OCI-LY7 (cell line): ENCODE results near the gene NCL. TPM values are rescaled to one million over a fixed set of nuclear protein-coding genes. Genes with fewer than 3 reads are reported as not detected.
"Not testable (repeated sequence)": the region's sequence is repeated elsewhere in the genome, so short reads cannot be mapped to it uniquely, and the experiment has no call there.

ENCODE experiments used
- BruUV-seq: library from RNA; stranded (reverse); fragments of 400-500 nt; replicated peaks from 2 replicates; lab custom pipeline; 2021; lab: Mats Ljungman, UMichigan
- CTCF ChIA-PET: fragments of 300-600 bp; sonication (Branson Sonifier 250); formaldehyde crosslinking; loops from one replicate; lab custom pipeline; 2022; ENCODE audit warnings: antibody characterized with exemption; ENCODE audit not compliant: unreplicated experiment; lab: Charles Lee
- POLR2A ChIA-PET: fragments of 300-600 bp; sonication (Branson Sonifier 250); formaldehyde crosslinking; loops from one replicate; lab custom pipeline; 2022; ENCODE audit warnings: antibody characterized with exemption; lab: Charles Lee
- DNase-seq: peaks from one replicate; pipeline ENCODE4 v3.0.0-alpha.2; 2015; ENCODE audit warnings: low spot score
- H2AFZ ChIP-seq: fragments of 200-600 bp; sonication (generic), shearing (Covaris generic); 2 replicates; pipeline ENCODE4 v1.6.1; 2014; ENCODE audit warnings: mild to moderate bottlenecking, antibody characterized with exemption, low read length, moderate library complexity
- H3K27ac ChIP-seq: fragments of 200-600 bp; sonication (generic); 2 replicates; pipeline ENCODE4 v1.5.1; 2014; ENCODE audit warnings: mixed run types, low read depth, mild to moderate bottlenecking, moderate library complexity, low read length, inconsistent platforms; ENCODE audit not compliant: poor library complexity, severe bottlenecking
- H3K36me3 ChIP-seq: fragments of 200-600 bp; sonication (generic); 2 replicates; pipeline ENCODE4 v1.6.1; 2014; ENCODE audit warnings: mild to moderate bottlenecking, antibody characterized with exemption, low read length, moderate library complexity, mixed read lengths; ENCODE audit not compliant: insufficient read depth
- H3K4me1 ChIP-seq: fragments of 200-600 bp; sonication (generic); 2 replicates; pipeline ENCODE4 v1.5.1; 2014; ENCODE audit warnings: mild to moderate bottlenecking, low read length; ENCODE audit not compliant: insufficient read depth, poor library complexity, severe bottlenecking
- H3K4me2 ChIP-seq: fragments of 200-600 bp; sonication (generic); 2 replicates; pipeline ENCODE4 v1.6.1; 2014; ENCODE audit warnings: mild to moderate bottlenecking, low read length
- H3K4me3 ChIP-seq: fragments of 200-600 bp; sonication (generic); 2 replicates; pipeline ENCODE4 v1.5.1; 2014; ENCODE audit warnings: mild to moderate bottlenecking, low read depth, low read length; ENCODE audit not compliant: poor library complexity, severe bottlenecking
- H3K79me2 ChIP-seq: fragments of 200-600 bp; sonication (generic); 2 replicates; pipeline ENCODE4 v1.6.1; 2016; ENCODE audit warnings: low read depth, mild to moderate bottlenecking, low read length, moderate library complexity, mixed read lengths; ENCODE audit not compliant: insufficient read depth
- H3K9me2 ChIP-seq: fragments of 200-600 bp; sonication (generic); 2 replicates; pipeline ENCODE4 v1.6.1; 2016; ENCODE audit warnings: mild to moderate bottlenecking, low read length, mixed read lengths; ENCODE audit not compliant: insufficient read depth
- H3K9me3 ChIP-seq: fragments of 200-600 bp; sonication (generic); 2 replicates; pipeline ENCODE4 v1.6.1; 2014; ENCODE audit warnings: mild to moderate bottlenecking, mixed run types, low read length, mixed read lengths
- H4K20me1 ChIP-seq: fragments of 200-600 bp; sonication (generic); 2 replicates; pipeline ENCODE4 v1.6.1; 2014; ENCODE audit warnings: mild to moderate bottlenecking, antibody characterized with exemption, low read length, moderate library complexity, mixed read lengths; ENCODE audit not compliant: insufficient read depth
- CTCF ChIP-seq: fragments of 200-600 bp; sonication (generic); conservative IDR thresholded peaks from 2 replicates; pipeline ENCODE4 v1.5.1; 2014; ENCODE audit warnings: mild to moderate bottlenecking, antibody characterized with exemption, low read length, moderate library complexity, mixed read lengths
- EZH2phosphoT487 ChIP-seq: fragments of 200-600 bp; sonication (generic); IDR thresholded peaks from 2 replicates; pipeline ENCODE4 v1.6.1; 2018; ENCODE audit warnings: low read depth, borderline replicate concordance, mild to moderate bottlenecking, mixed run types, antibody characterized with exemption, low read length, moderate library complexity, mixed read lengths
- intact Hi-C: fragments of 100-400 bp; cut with micrococcal nuclease; formaldehyde crosslinking; loops from one replicate; pipeline ENCODE4 v1.10.0; 2022; ENCODE audit not compliant: unreplicated experiment
- total RNA-seq, 2 experiments: library from RNA; depleted of rRNA in 1 of 2; stranded (reverse); fragments of >200 nt in 1 of 2; shearing (Covaris generic) in 1 of 2; gene quantifications; 2 replicates each; pipeline ENCODE4 v1.2.3, GENCODE V29; 2014 to 2022

Gene NCL
- total RNA-seq, 2 experiments from 2014 or later: 255 to 1,007 TPM

GRCh38 chr2:231462729-231463465 lies 1.4 kb downstream of the NCL start:
- Histone ChIP-seq H4K20me1 (peaks cover 48% of the 10 kb centered on the region), H3K79me2 (peaks cover 75% of the 10 kb centered on the region), H3K4me2 (peak overlapping the region; percentile 98), H3K4me3 (peak overlapping the region; percentile 94), H3K4me1 (peaks cover 28% of the 10 kb centered on the region), H2AFZ (no peak overlapping the region), H3K9me3 (no peaks in the 10 kb centered on the region), H3K36me3 (peaks cover 64% of the 10 kb centered on the region), H3K9me2 (no peaks in the 10 kb centered on the region), H3K27ac (peak overlapping the region; percentile 88)
- no peak for DNase-seq
- POLR2A ChIA-PET: interaction anchor here (0.6 to 1.5 kb wide), 5 partner anchors 10 to 315 kb away, joined by 3 to 8 read pairs (median 3); no protein-coding TSS in a partner anchor
- intact Hi-C loops: loop anchor here (10.0 kb wide), 2 partner anchors 212 to 252 kb away; no protein-coding TSS in a partner anchor
- TSS peak; percentile 48 for BruUV-seq
- CTCF ChIA-PET: interaction anchor here (0.6 kb wide), 1 partner anchor 11 kb away, joined by 3 read pairs; no protein-coding TSS in a partner anchor
- TF ChIP-seq CTCF (no peak), EZH2phosphoT487 (no peak)

- no peak overlapping the region for H3K27ac ChIP-seq
- POLR2A ChIA-PET: interaction anchor here (0.6 kb wide), 1 partner anchor 76 kb away, joined by 3 read pairs; no protein-coding TSS in a partner anchor
These were observed 2.7 kb downstream of the NCL start for GRCh38 chr2:231461516-231461971.

GRCh38 chr2:231460841-231461240 lies 3.4 kb downstream of the NCL start:
- H3K4me3 ChIP-seq, H3K27ac ChIP-seq, H3K9me3 ChIP-seq, BruUV-seq, CTCF ChIA-PET, H3K4me2 ChIP-seq, DNase-seq, H2AFZ ChIP-seq, H3K9me2 ChIP-seq: not testable (repeated sequence)
- Histone ChIP-seq H3K4me1 (peaks cover 28% of the 10 kb centered on the region), H3K79me2 (peaks cover 94% of the 10 kb centered on the region), H3K36me3 (peaks cover 84% of the 10 kb centered on the region), H4K20me1 (peaks cover 67% of the 10 kb centered on the region)
- POLR2A ChIA-PET: interaction anchor here (0.6 to 0.7 kb wide), 2 partner anchors 34 to 335 kb away, joined by 4 to 5 read pairs; no protein-coding TSS in a partner anchor
- intact Hi-C loops: loop anchor here (10.0 kb wide), 2 partner anchors 214 to 254 kb away; no protein-coding TSS in a partner anchor

More at GRCh38 chr2:231461516-231461971, 2.7 kb downstream of the NCL start:
- peaks cover 61% of the 10 kb centered on the region for H4K20me1 ChIP-seq
- H3K9me2 ChIP-seq: no peaks in the 10 kb centered on the region
- peak overlapping the region; percentile 94 for H3K4me3 ChIP-seq
- no peak for DNase-seq
- H3K36me3 ChIP-seq: peaks cover 77% of the 10 kb centered on the region
- intact Hi-C loops: loop anchor here (10.0 kb wide), 2 partner anchors 213 to 253 kb away; no protein-coding TSS in a partner anchor
- no peaks in the 10 kb centered on the region for H3K9me3 ChIP-seq
- no peak for TF ChIP-seq EZH2phosphoT487
- no peak for TF ChIP-seq CTCF
- no TSS peak for BruUV-seq
- peaks cover 28% of the 10 kb centered on the region for H3K4me1 ChIP-seq
- peaks cover 88% of the 10 kb centered on the region for H3K79me2 ChIP-seq
- CTCF ChIA-PET: no interaction called here
- H2AFZ ChIP-seq: no peak overlapping the region
- H3K4me2 ChIP-seq: peak overlapping the region; percentile 98
